Subcutaneous abdominal adipose tissue (tissue), 5 donors: ENCODE results near the gene ST3GAL6.

ENCODE experiments used
- H3K27ac ChIP-seq: one replicate; pipeline ENCODE4 v1.7.0; 2013; ENCODE audit warnings: low read depth, mild to moderate bottlenecking, inconsistent platforms, low read length, moderate library complexity
- H3K27me3 ChIP-seq, 5 donors: one replicate each; pipeline ENCODE4 v1.7.0; 2013; ENCODE audit warnings: low read length in 5 of 5, inconsistent platforms in 1 of 5; ENCODE audit not compliant: control insufficient read depth in 5 of 5, insufficient read depth in 4 of 5
- H3K36me3 ChIP-seq, 5 donors: one replicate each; pipeline ENCODE4 v1.7.0; 2013; ENCODE audit warnings: low read length in 5 of 5; ENCODE audit not compliant: control insufficient read depth in 5 of 5, insufficient read depth in 5 of 5
- H3K4me1 ChIP-seq, 5 donors: one replicate each; pipeline ENCODE4 v1.7.0; 2013; ENCODE audit warnings: low read length in 5 of 5, mild to moderate bottlenecking in 3 of 5, moderate library complexity in 1 of 5; ENCODE audit not compliant: control insufficient read depth in 5 of 5, insufficient read depth in 5 of 5
- H3K4me3 ChIP-seq, 5 donors: one replicate each; pipeline ENCODE4 v1.7.0; 2013; ENCODE audit warnings: low read length in 5 of 5, low read depth in 1 of 5
- H3K9ac ChIP-seq, 5 donors: one replicate each; pipeline ENCODE4 v1.7.0; 2013; ENCODE audit warnings: low read length in 5 of 5, mild to moderate bottlenecking in 4 of 5, moderate library complexity in 3 of 5
- H3K9me3 ChIP-seq, 5 donors: one replicate each; pipeline ENCODE4 v1.7.0; 2013; ENCODE audit warnings: low read length in 5 of 5; ENCODE audit not compliant: control insufficient read depth in 5 of 5
- donor health status: healthy.
- donor health status: healthy.
- donor health status: healthy.
- donor health status: healthy.
- donor health status: healthy.

ST3GAL6 gene

GRCh38 chr3:98763076-98763475 lies at the start of gene ST3GAL6:
Gene ST3GAL6, plus strand, starts transcription at chr3:98763340. Its CDS starts 5,101 bp downstream, at chr3:98768441.
- Histone ChIP-seq H3K9ac (peak within 1 kb of the TSS in 1 of 5 donors; percentile 12), H3K27me3 (no peaks in the 10 kb centered on the region), H3K9me3 (no peaks in the 10 kb centered on the region), H3K4me3 (peak within 1 kb of the TSS in 4 of 5 donors; percentile 7 to 25 (median 14)), H3K4me1 (peaks cover 12 to 54% (median 31%) of the 10 kb centered on the region in 5 donors), H3K27ac (peak within 1 kb of the TSS; percentile 67), H3K36me3 (no peaks in the 10 kb centered on the region)

GRCh38 chr3:98713984-98714383 lies 49.2 kb upstream of the ST3GAL6 start:
- peaks cover 0 to 16% (median 13%) of the 10 kb centered on the region in 5 donors for H3K4me1 ChIP-seq
- no peak overlapping the region for H3K4me3 ChIP-seq
- no peaks in the 10 kb centered on the region for H3K27me3 ChIP-seq
- H3K27ac ChIP-seq: no peak overlapping the region
- no peak overlapping the region for H3K9ac ChIP-seq
- H3K36me3 ChIP-seq: no peaks in the 10 kb centered on the region
- H3K9me3 ChIP-seq: no peaks in the 10 kb centered on the region

- Histone ChIP-seq H3K27me3 (no peaks in the 10 kb centered on the region), H3K27ac (no peak overlapping the region), H3K4me1 (no peaks in the 10 kb centered on the region), H3K36me3 (no peaks in the 10 kb centered on the region), H3K9ac (no peak overlapping the region), H3K4me3 (no peak overlapping the region), H3K9me3 (no peaks in the 10 kb centered on the region)
Observed at GRCh38 chr3:98717584-98717983, 45.6 kb upstream of the ST3GAL6 start.

- no peak overlapping the region for H3K27ac ChIP-seq
- H3K4me1 ChIP-seq: no peaks in the 10 kb centered on the region
- no peaks in the 10 kb centered on the region for H3K36me3 ChIP-seq
- H3K27me3 ChIP-seq: no peaks in the 10 kb centered on the region
- H3K4me3 ChIP-seq: no peak overlapping the region
- H3K9ac ChIP-seq: no peak overlapping the region
- H3K9me3 ChIP-seq: no peaks in the 10 kb centered on the region
Observed at GRCh38 chr3:98718730-98719129, 44.4 kb upstream of the ST3GAL6 start.

GRCh38 chr3:98721776-98722175 lies 41.4 kb upstream of the ST3GAL6 start:
- Histone ChIP-seq H3K4me3 (no peak overlapping the region), H3K4me1 (no peaks in the 10 kb centered on the region), H3K36me3 (no peaks in the 10 kb centered on the region), H3K9me3 (no peaks in the 10 kb centered on the region), H3K27ac (no peak overlapping the region), H3K9ac (no peak overlapping the region), H3K27me3 (no peaks in the 10 kb centered on the region)

- no peaks in the 10 kb centered on the region for H3K4me1 ChIP-seq
- no peaks in the 10 kb centered on the region for H3K27me3 ChIP-seq
- no peaks in the 10 kb centered on the region for H3K36me3 ChIP-seq
- H3K9me3 ChIP-seq: no peaks in the 10 kb centered on the region
- no peak overlapping the region for H3K27ac ChIP-seq
- H3K9ac ChIP-seq: no peak overlapping the region
- H3K4me3 ChIP-seq: no peak overlapping the region
Observed at GRCh38 chr3:98722389-98722788, 40.8 kb upstream of the ST3GAL6 start.

- H3K4me1 ChIP-seq: peaks cover 0 to 2% (median 0%) of the 10 kb centered on the region in 5 donors
- H3K4me3 ChIP-seq: no peak overlapping the region
- no peaks in the 10 kb centered on the region for H3K27me3 ChIP-seq
- H3K27ac ChIP-seq: no peak overlapping the region
- no peaks in the 10 kb centered on the region for H3K36me3 ChIP-seq
- no peaks in the 10 kb centered on the region for H3K9me3 ChIP-seq
- no peak overlapping the region for H3K9ac ChIP-seq
Observed at GRCh38 chr3:98725352-98725751, 37.8 kb upstream of the ST3GAL6 start.

GRCh38 chr3:98726084-98726483 lies 37.1 kb upstream of the ST3GAL6 start:
- Histone ChIP-seq H3K36me3 (no peaks in the 10 kb centered on the region), H3K9me3 (no peaks in the 10 kb centered on the region), H3K4me3 (no peak overlapping the region), H3K4me1 (peaks cover 0 to 8% (median 5%) of the 10 kb centered on the region in 5 donors), H3K27ac (no peak overlapping the region), H3K27me3 (no peaks in the 10 kb centered on the region), H3K9ac (no peak overlapping the region)

GRCh38 chr3:98727638-98728037 lies 35.5 kb upstream of the ST3GAL6 start:
- H3K4me1 ChIP-seq: peaks cover 1 to 17% (median 14%) of the 10 kb centered on the region in 5 donors
- H3K27me3 ChIP-seq: no peaks in the 10 kb centered on the region
- no peak overlapping the region for H3K4me3 ChIP-seq
- H3K27ac ChIP-seq: no peak overlapping the region
- H3K9me3 ChIP-seq: no peaks in the 10 kb centered on the region
- H3K36me3 ChIP-seq: no peaks in the 10 kb centered on the region
- H3K9ac ChIP-seq: no peak overlapping the region

GRCh38 chr3:98728672-98729071 lies 34.5 kb upstream of the ST3GAL6 start:
- Histone ChIP-seq H3K4me1 (peaks cover 1 to 24% (median 19%) of the 10 kb centered on the region in 5 donors), H3K27me3 (no peaks in the 10 kb centered on the region), H3K27ac (no peak overlapping the region), H3K9me3 (no peaks in the 10 kb centered on the region), H3K4me3 (no peak overlapping the region), H3K36me3 (no peaks in the 10 kb centered on the region), H3K9ac (no peak overlapping the region)

GRCh38 chr3:98730338-98730737 lies 32.8 kb upstream of the ST3GAL6 start:
- peaks cover 4 to 39% (median 32%) of the 10 kb centered on the region in 5 donors for H3K4me1 ChIP-seq
- peak overlapping the region in 1 of 5 donors; percentile 63 for H3K9ac ChIP-seq
- no peaks in the 10 kb centered on the region for H3K36me3 ChIP-seq
- H3K4me3 ChIP-seq: no peak overlapping the region
- H3K9me3 ChIP-seq: no peaks in the 10 kb centered on the region
- no peaks in the 10 kb centered on the region for H3K27me3 ChIP-seq
- H3K27ac ChIP-seq: peak overlapping the region; percentile 78
